ENCODE data around the gene MEI1. TPM values are rescaled to one million over a fixed set of nuclear protein-coding genes. Genes with fewer than 3 reads are reported as not detected.

The MEI1 gene
- total RNA-seq, 1 experiment from 2014 or later, result 0.20 TPM

DNA sequence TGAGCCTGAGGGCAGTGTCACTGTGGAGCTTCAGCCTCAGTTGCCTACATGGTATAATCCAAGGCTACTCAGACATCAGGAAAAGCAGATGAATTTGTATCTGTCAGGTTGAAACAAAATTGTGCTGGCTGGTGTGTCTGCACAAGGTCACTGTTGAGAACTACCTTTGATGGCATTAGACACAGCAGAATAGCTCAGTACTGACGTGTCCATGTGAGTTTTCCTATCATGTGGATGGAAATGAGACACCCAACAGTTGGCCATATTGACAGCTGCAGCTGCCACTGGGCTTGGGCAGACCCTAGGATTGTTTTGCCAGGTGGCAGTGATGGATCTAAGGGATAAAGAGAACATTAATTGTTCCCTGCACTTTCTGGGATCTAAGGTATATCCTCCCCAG lies 116.9 kb downstream of the MEI1 start:
- H3K18ac ChIP-seq (ENCODE audit: insufficient read length, low read depth, low read length), result no peak overlapping the region
- DNase-seq, result no peak
- no peak overlapping the region for H4K5ac ChIP-seq (ENCODE audit: insufficient read length, low read depth, low read length)
- no peak overlapping the region for H3K27ac ChIP-seq (ENCODE audit: insufficient read length, low read depth, low read length)
- H3K9me3 ChIP-seq (ENCODE audit: control insufficient read depth, low read depth, low read length), result no peaks in the 10 kb centered on the region
- H3K4me2 ChIP-seq (ENCODE audit: insufficient read depth, insufficient read length, low read length), result no peak overlapping the region
- WGBS (ENCODE audit: extremely low coverage, insufficient read length, low lambda C conversion rate), result no CpG with 5 or more reads among the region's 1 CpG
- no peaks in the 10 kb centered on the region for H3K79me1 ChIP-seq (ENCODE audit: insufficient read depth, low read depth, low read length, poor library complexity, severe bottlenecking)
- H2AFZ ChIP-seq (ENCODE audit: low read length), result no peak overlapping the region
- Mint-ChIP-seq H3K27ac (no peak overlapping the region), H3K4me3 (no peak overlapping the region), H3K36me3 (ENCODE audit: insufficient read depth in 1 of 3, low read depth in 3 of 3) (peaks cover 9 to 61% (median 39%) of the 10 kb centered on the region in 3 experiments), H3K4me1 (peaks cover 0 to 5% of the 10 kb centered on the region in 2 experiments; a peak in 1 of 4 replicates), H3K9me3 (no peaks in the 10 kb centered on the region), H3K27me3 (ENCODE audit: low read depth) (no peaks in the 10 kb centered on the region)
- no peak overlapping the region for H3K14ac ChIP-seq (ENCODE audit: insufficient read depth, low read length)
- H2BK5ac ChIP-seq (ENCODE audit: insufficient read length, low read length), result no peak overlapping the region
- no peak overlapping the region for H3T11ph ChIP-seq (ENCODE audit: low read length)
- no peak overlapping the region for H4K8ac ChIP-seq (replicated peaks; ENCODE audit: insufficient read length, low read depth, low read length)
- no peak overlapping the region for H2BK15ac ChIP-seq (ENCODE audit: low read depth, low read length)
- no peak overlapping the region for H3K23ac ChIP-seq (ENCODE audit: insufficient read length, low read depth, low read length)
- no peak overlapping the region for H3K9ac ChIP-seq (ENCODE audit: extremely low read depth, insufficient read length, low read length)
- H3K4ac ChIP-seq (ENCODE audit: low read depth, low read length), result no peak overlapping the region
- H3K79me2 ChIP-seq (ENCODE audit: insufficient read depth, low read length), result no peaks in the 10 kb centered on the region
- H4K91ac ChIP-seq (ENCODE audit: insufficient read length, low read depth, low read length), result no peak overlapping the region
- H3K56ac ChIP-seq (ENCODE audit: insufficient read length, low read depth, low read length), result no peak overlapping the region
- no peaks in the 10 kb centered on the region for H3K4me1 ChIP-seq (ENCODE audit: insufficient read depth, low read length)
- H3K23me2 ChIP-seq (ENCODE audit: insufficient read length, low read depth, low read length, poor library complexity, severe bottlenecking), result no peaks in the 10 kb centered on the region
- no peak overlapping the region for H2BK120ac ChIP-seq (ENCODE audit: low read depth, low read length, poor library complexity, severe bottlenecking)
- no peaks in the 10 kb centered on the region for H4K20me1 ChIP-seq (ENCODE audit: control insufficient read depth, insufficient read depth, insufficient read length)
- no peak overlapping the region for H2BK12ac ChIP-seq (ENCODE audit: insufficient read length, low read depth, low read length)
- no peaks in the 10 kb centered on the region for H3K27me3 ChIP-seq (ENCODE audit: insufficient read depth, low read length)
- H2BK20ac ChIP-seq (ENCODE audit: low read depth, low read length, poor library complexity, severe bottlenecking), result no peak overlapping the region
- TF ChIP-seq CTCF (conservative IDR thresholded peaks at IDR 0.05), result no peak
- no peak overlapping the region for H2AK5ac ChIP-seq (ENCODE audit: insufficient read length, low read length)

All from H9 (cell line).